HG02973 (cell line): ENCODE measurements around the gene HRAS.
"Not testable (repeated sequence)": the region's sequence is repeated elsewhere in the genome, so short reads cannot be mapped to it uniquely, and the experiment has no call there.

Source experiments
- ATAC-seq: cut with Tn5 transposase; IDR thresholded peaks from one replicate; pipeline ENCODE4 v1.9.1; 2021; ENCODE audit warnings: moderate library complexity; ENCODE audit not compliant: unreplicated experiment

Gene HRAS

GRCh38 chr11:535519-536454 is at the start of gene HRAS:
Gene HRAS (minus strand): TSS chr11:535576.
- peak; percentile 54 for ATAC-seq

- ATAC-seq = no peak
Measured at GRCh38 chr11:584287-584686, 48.9 kb upstream of the HRAS start.

GRCh38 chr11:581752-582151 is 46.4 kb upstream of the HRAS start:
- ATAC-seq = no peak

- ATAC-seq = no peak
Measured at GRCh38 chr11:581342-581741, 46.0 kb upstream of the HRAS start.

GRCh38 chr11:579830-580601 is 44.6 kb upstream of the HRAS start:
- no peak for ATAC-seq

GRCh38 chr11:578276-579035 is 43.1 kb upstream of the HRAS start:
- no peak for ATAC-seq

GRCh38 chr11:577611-577894 is 42.2 kb upstream of the HRAS start:
- no peak for ATAC-seq

GRCh38 chr11:576811-577610 is 41.6 kb upstream of the HRAS start:
- ATAC-seq = no peak

GRCh38 chr11:575996-576768 is 40.8 kb upstream of the HRAS start, which contains the start of gene PHRF1:
Gene PHRF1 (plus strand): TSS chr11:576470. CDS start chr11:581513, 5,043 bp downstream.
- peak; percentile 72 for ATAC-seq

- peak; percentile 31 for ATAC-seq
Measured at GRCh38 chr11:575313-575995, 40.1 kb upstream of the HRAS start.

GRCh38 chr11:574632-575312 is 39.4 kb upstream of the HRAS start:
- ATAC-seq = no peak

- ATAC-seq = not testable (repeated sequence)
Measured at GRCh38 chr11:574031-574570, 38.7 kb upstream of the HRAS start.

GRCh38 chr11:573146-573759 is 37.9 kb upstream of the HRAS start:
- no peak for ATAC-seq

- no peak for ATAC-seq
Measured at GRCh38 chr11:571802-572185, 36.4 kb upstream of the HRAS start.

GRCh38 chr11:569158-569885 is 33.9 kb upstream of the HRAS start:
- no peak for ATAC-seq

- peak; percentile 73 for ATAC-seq
Measured at GRCh38 chr11:568306-569157, 33.2 kb upstream of the HRAS start.
